ENCODE measurements around the gene CUX1. TPM values are rescaled to one million over a fixed set of nuclear protein-coding genes. Genes with fewer than 3 reads are reported as not detected.
"Not testable (repeated sequence)": the region's sequence is repeated elsewhere in the genome, so short reads cannot be mapped to it uniquely, and the experiment has no call there.

The CUX1 gene
- total and polyA plus RNA-seq, 7 experiments from 2014 or later: 10.1 to 81.6 (median 42.5) TPM

- H3K27me3 ChIP-seq (ENCODE audit: control insufficient read depth in 2 of 2, insufficient read depth in 2 of 2, low read length in 2 of 2): no peaks in the 10 kb centered on the region
- POLR2A ChIA-PET: no interaction called here
- H3K4me1 ChIP-seq (ENCODE audit: control insufficient read depth in 2 of 2, insufficient read depth in 2 of 2, low read length in 2 of 2): no peaks in the 10 kb centered on the region
- intact Hi-C loops (cut with micrococcal nuclease): no loop called here
- no peak overlapping the region for H3K27ac ChIP-seq (ENCODE audit: low read depth, low read length)
- DNase-seq: no peak
- Mint-ChIP-seq H3K4me3 (no peak overlapping the region), H3K36me3 (peaks cover 4 to 19% (median 5%) of the 10 kb centered on the region in 5 donors), H3K4me1 (peaks cover 0 to 18% (median 4%) of the 10 kb centered on the region in 7 donors), H3K27me3 (no peaks in the 10 kb centered on the region), H3K9me3 (peaks cover 0 to 10% (median 0%) of the 10 kb centered on the region in 11 donors), H3K27ac (no peak overlapping the region)
- ATAC-seq: no peak
- peaks cover 0 to 5% (median 0%) of the 10 kb centered on the region in 3 experiments for H3K36me3 ChIP-seq (ENCODE audit: control insufficient read depth in 2 of 3, insufficient read depth in 3 of 3, low read length in 3 of 3)
- CTCF ChIA-PET: interaction anchor here (0.6 kb wide), 1 partner anchor 236 kb away, joined by 4 read pairs; no protein-coding TSS in a partner anchor
- no peak overlapping the region for H3K4me3 ChIP-seq (ENCODE audit: low read length)
- H3K9me3 ChIP-seq (ENCODE audit: control insufficient read depth in 2 of 3, low read length in 3 of 3): no peaks in the 10 kb centered on the region
Observed at GRCh38 chr7:101929256-101929655, 111.8 kb downstream of the CUX1 start.

- H3K4me3 Mint-ChIP-seq; DNase-seq; intact Hi-C loops (cut with micrococcal nuclease); H3K27ac ChIP-seq (ENCODE audit: low read depth, low read length); H3K9me3 Mint-ChIP-seq; H3K4me3 ChIP-seq (ENCODE audit: low read length); H3K27ac Mint-ChIP-seq; ATAC-seq; H3K36me3 ChIP-seq (ENCODE audit: control insufficient read depth in 2 of 3, insufficient read depth in 3 of 3, low read length in 3 of 3); H3K9me3 ChIP-seq (ENCODE audit: control insufficient read depth in 2 of 3, low read length in 3 of 3); POLR2A ChIA-PET; H3K27me3 Mint-ChIP-seq; CTCF ChIA-PET; H3K4me1 ChIP-seq (ENCODE audit: control insufficient read depth in 2 of 2, insufficient read depth in 2 of 2, low read length in 2 of 2); H3K27me3 ChIP-seq (ENCODE audit: control insufficient read depth in 2 of 2, insufficient read depth in 2 of 2, low read length in 2 of 2): not testable (repeated sequence)
- Mint-ChIP-seq H3K4me1 (peaks cover 0 to 18% (median 4%) of the 10 kb centered on the region in 7 donors), H3K36me3 (peaks cover 4 to 19% (median 5%) of the 10 kb centered on the region in 5 donors)
Observed at GRCh38 chr7:101929911-101930310, 112.5 kb downstream of the CUX1 start.

GRCh38 chr7:101932083-101932482 is 114.7 kb downstream of the CUX1 start:
- CTCF ChIA-PET: no interaction called here

GRCh38 chr7:101933028-101933427 is 115.6 kb downstream of the CUX1 start:
- Mint-ChIP-seq H3K36me3 (peaks cover 0 to 28% (median 7%) of the 10 kb centered on the region in 5 donors), H3K4me1 (peaks cover 0 to 16% (median 8%) of the 10 kb centered on the region in 7 donors), H3K27me3 (no peaks in the 10 kb centered on the region), H3K4me3 (no peak overlapping the region), H3K9me3 (peaks cover 0 to 10% (median 0%) of the 10 kb centered on the region in 11 donors), H3K27ac (no peak overlapping the region)
- no peak for DNase-seq
- Histone ChIP-seq H3K27ac (ENCODE audit: low read depth, low read length) (no peak overlapping the region), H3K36me3 (ENCODE audit: control insufficient read depth in 2 of 3, insufficient read depth in 3 of 3, low read length in 3 of 3) (peaks cover 0 to 5% (median 0%) of the 10 kb centered on the region in 3 experiments), H3K9me3 (ENCODE audit: control insufficient read depth in 2 of 3, low read length in 3 of 3) (no peaks in the 10 kb centered on the region), H3K4me3 (ENCODE audit: low read length) (no peak overlapping the region), H3K27me3 (ENCODE audit: control insufficient read depth in 2 of 2, insufficient read depth in 2 of 2, low read length in 2 of 2) (no peaks in the 10 kb centered on the region), H3K4me1 (ENCODE audit: control insufficient read depth in 2 of 2, insufficient read depth in 2 of 2, low read length in 2 of 2) (no peaks in the 10 kb centered on the region)
- ChIA-PET POLR2A (no interaction called here), CTCF (no interaction called here)
- intact Hi-C loops (cut with micrococcal nuclease): no loop called here
- ATAC-seq: no peak

More at GRCh38 chr7:101932083-101932482, 114.7 kb downstream of the CUX1 start:
- ATAC-seq: no peak
- no peaks in the 10 kb centered on the region for H3K27me3 ChIP-seq (ENCODE audit: control insufficient read depth in 2 of 2, insufficient read depth in 2 of 2, low read length in 2 of 2)
- no peak overlapping the region for H3K4me3 Mint-ChIP-seq
- H3K27ac Mint-ChIP-seq: no peak overlapping the region
- H3K9me3 Mint-ChIP-seq: peaks cover 0 to 10% (median 0%) of the 10 kb centered on the region in 11 donors
- no peak overlapping the region for H3K27ac ChIP-seq (ENCODE audit: low read depth, low read length)
- no peaks in the 10 kb centered on the region for H3K9me3 ChIP-seq (ENCODE audit: control insufficient read depth in 2 of 3, low read length in 3 of 3)
- no peaks in the 10 kb centered on the region for H3K4me1 ChIP-seq (ENCODE audit: control insufficient read depth in 2 of 2, insufficient read depth in 2 of 2, low read length in 2 of 2)
- H3K4me1 Mint-ChIP-seq: peaks cover 0 to 16% (median 8%) of the 10 kb centered on the region in 7 donors
- peaks cover 0 to 5% (median 0%) of the 10 kb centered on the region in 3 experiments for H3K36me3 ChIP-seq (ENCODE audit: control insufficient read depth in 2 of 3, insufficient read depth in 3 of 3, low read length in 3 of 3)
- peaks cover 0 to 28% (median 7%) of the 10 kb centered on the region in 5 donors for H3K36me3 Mint-ChIP-seq
- POLR2A ChIA-PET: no interaction called here
- intact Hi-C loops (cut with micrococcal nuclease): no loop called here
- H3K4me3 ChIP-seq (ENCODE audit: low read length): no peak overlapping the region
- DNase-seq: no peak
- no peaks in the 10 kb centered on the region for H3K27me3 Mint-ChIP-seq

GRCh38 chr7:101933688-101934121 is 116.3 kb downstream of the CUX1 start:
- H3K4me1 ChIP-seq (ENCODE audit: control insufficient read depth in 2 of 2, insufficient read depth in 2 of 2, low read length in 2 of 2): no peaks in the 10 kb centered on the region
- no peaks in the 10 kb centered on the region for H3K9me3 ChIP-seq (ENCODE audit: control insufficient read depth in 2 of 3, low read length in 3 of 3)
- no peak for DNase-seq
- ChIA-PET CTCF (no interaction called here), POLR2A (no interaction called here)
- H3K4me3 ChIP-seq (ENCODE audit: low read length): no peak overlapping the region
- no peak for ATAC-seq
- peaks cover 0 to 5% (median 0%) of the 10 kb centered on the region in 3 experiments for H3K36me3 ChIP-seq (ENCODE audit: control insufficient read depth in 2 of 3, insufficient read depth in 3 of 3, low read length in 3 of 3)
- Mint-ChIP-seq H3K36me3 (peaks cover 0 to 28% (median 7%) of the 10 kb centered on the region in 5 donors), H3K27ac (no peak overlapping the region), H3K27me3 (no peaks in the 10 kb centered on the region), H3K4me3 (no peak overlapping the region), H3K9me3 (peaks cover 0 to 10% (median 0%) of the 10 kb centered on the region in 11 donors), H3K4me1 (peaks cover 0 to 16% (median 8%) of the 10 kb centered on the region in 7 donors)
- H3K27me3 ChIP-seq (ENCODE audit: control insufficient read depth in 2 of 2, insufficient read depth in 2 of 2, low read length in 2 of 2): no peaks in the 10 kb centered on the region
- no peak overlapping the region for H3K27ac ChIP-seq (ENCODE audit: low read depth, low read length)
- intact Hi-C loops (cut with micrococcal nuclease): no loop called here

GRCh38 chr7:101934618-101935017 is 117.2 kb downstream of the CUX1 start:
- Histone ChIP-seq H3K27ac (ENCODE audit: low read depth, low read length) (no peak overlapping the region), H3K36me3 (ENCODE audit: control insufficient read depth in 2 of 3, insufficient read depth in 3 of 3, low read length in 3 of 3) (peaks cover 0 to 5% (median 0%) of the 10 kb centered on the region in 3 experiments), H3K9me3 (ENCODE audit: control insufficient read depth in 2 of 3, low read length in 3 of 3) (no peaks in the 10 kb centered on the region), H3K27me3 (ENCODE audit: control insufficient read depth in 2 of 2, insufficient read depth in 2 of 2, low read length in 2 of 2) (no peaks in the 10 kb centered on the region), H3K4me3 (ENCODE audit: low read length) (no peak overlapping the region), H3K4me1 (ENCODE audit: control insufficient read depth in 2 of 2, insufficient read depth in 2 of 2, low read length in 2 of 2) (no peaks in the 10 kb centered on the region)
- Mint-ChIP-seq H3K27ac (no peak overlapping the region), H3K4me1 (peaks cover 0 to 20% (median 8%) of the 10 kb centered on the region in 7 donors), H3K27me3 (no peaks in the 10 kb centered on the region), H3K36me3 (peaks cover 0 to 29% (median 6%) of the 10 kb centered on the region in 5 donors), H3K9me3 (peaks cover 0 to 5% (median 0%) of the 10 kb centered on the region in 11 donors), H3K4me3 (no peak overlapping the region)
- intact Hi-C loops (cut with micrococcal nuclease): no loop called here
- ChIA-PET CTCF (no interaction called here), POLR2A (no interaction called here)
- no peak for ATAC-seq
- DNase-seq: no peak

GRCh38 chr7:101935521-101936141 is 118.2 kb downstream of the CUX1 start:
- Histone ChIP-seq H3K36me3 (ENCODE audit: control insufficient read depth in 2 of 3, insufficient read depth in 3 of 3, low read length in 3 of 3) (peaks cover 0 to 5% (median 0%) of the 10 kb centered on the region in 3 experiments), H3K4me1 (ENCODE audit: control insufficient read depth in 2 of 2, insufficient read depth in 2 of 2, low read length in 2 of 2) (no peaks in the 10 kb centered on the region), H3K27ac (ENCODE audit: low read depth, low read length) (no peak overlapping the region), H3K9me3 (ENCODE audit: control insufficient read depth in 2 of 3, low read length in 3 of 3) (no peaks in the 10 kb centered on the region), H3K4me3 (ENCODE audit: low read length) (no peak overlapping the region), H3K27me3 (ENCODE audit: control insufficient read depth in 2 of 2, insufficient read depth in 2 of 2, low read length in 2 of 2) (no peaks in the 10 kb centered on the region)
- H3K4me1 Mint-ChIP-seq: peaks cover 0 to 15% (median 8%) of the 10 kb centered on the region in 7 donors
- H3K4me3 Mint-ChIP-seq: no peak overlapping the region
- ChIA-PET POLR2A (no interaction called here), CTCF (no interaction called here)
- H3K9me3 Mint-ChIP-seq: peaks cover 0 to 1% (median 0%) of the 10 kb centered on the region in 11 donors
- peaks cover 0 to 21% (median 4%) of the 10 kb centered on the region in 5 donors for H3K36me3 Mint-ChIP-seq
- no peak for ATAC-seq
- no peaks in the 10 kb centered on the region for H3K27me3 Mint-ChIP-seq
- intact Hi-C loops (cut with micrococcal nuclease): no loop called here
- DNase-seq: no peak
- H3K27ac Mint-ChIP-seq: peak overlapping the region in 1 of 9 donors; percentile 30
